CD4-positive, alpha-beta T cell treated with Interleukin-17A for 1 hour (primary cell): Measurements from ENCODE around the gene KIAA0753.

Experiments
- DNase-seq: peaks from one replicate; pipeline ENCODE4 v3.0.0-alpha.2; 2020

KIAA0753 gene

DNA sequence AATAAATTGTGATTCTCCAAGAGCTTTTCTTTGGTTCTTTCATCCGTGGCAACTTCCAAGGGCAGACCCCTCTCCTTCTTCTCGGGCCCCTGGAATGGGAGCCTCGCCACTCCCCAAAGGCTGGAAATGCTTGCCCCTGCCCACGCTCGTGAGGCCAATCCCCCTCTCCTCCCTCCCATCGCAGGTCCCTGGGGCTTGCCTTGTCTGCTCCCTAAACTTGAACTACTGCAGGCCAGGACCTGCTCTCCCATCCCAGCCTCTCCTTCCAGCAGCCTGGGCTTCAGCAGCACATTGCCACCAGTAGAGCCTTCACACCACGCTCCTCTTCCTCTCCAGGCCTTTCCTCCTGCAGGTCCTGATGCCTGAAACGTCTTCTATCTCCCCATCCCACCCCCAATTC, 95.2 kb downstream of the KIAA0753 start:
- no peak for DNase-seq

DNA sequence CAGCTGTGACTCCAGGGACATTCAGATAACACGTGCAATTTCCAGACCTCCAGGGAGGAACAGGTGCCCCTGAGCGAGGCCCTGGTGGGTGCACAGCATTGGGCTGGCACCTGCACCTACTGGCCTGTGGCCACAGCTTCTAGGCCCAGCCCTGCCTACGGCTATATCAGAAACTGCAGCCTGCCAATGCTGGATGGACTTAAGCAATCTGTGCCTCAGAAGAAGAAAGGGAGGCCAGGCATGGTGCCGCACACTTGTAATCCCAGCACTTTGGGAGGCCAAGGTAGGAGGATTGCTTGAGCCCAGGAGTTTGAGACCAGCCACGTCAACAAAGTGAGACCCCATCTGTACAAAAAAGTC, 96.5 kb downstream of the KIAA0753 start:
- no peak for DNase-seq

- no peak for DNase-seq
Measured at GRCh38 chr17:6543079-6544010, 97.2 kb downstream of the KIAA0753 start.

DNA sequence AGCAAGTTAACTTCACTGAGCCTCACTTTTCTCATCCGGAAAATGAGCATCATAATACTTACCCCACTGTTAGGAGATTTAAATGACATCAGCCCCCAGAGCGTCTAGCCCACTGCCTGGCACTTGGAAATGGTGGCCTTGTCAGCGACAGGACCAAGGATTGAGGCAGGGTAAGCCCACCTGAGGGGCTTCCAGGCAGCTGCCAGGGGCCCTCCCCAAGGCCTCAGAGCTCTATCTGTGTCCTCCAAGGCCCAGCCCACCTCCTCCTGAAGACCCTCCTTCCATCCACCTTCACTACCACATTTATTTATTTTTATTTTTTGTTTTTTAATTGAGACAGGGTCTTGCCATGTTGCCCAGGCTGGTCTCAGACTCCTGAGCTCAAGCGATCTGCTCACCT, 97.9 kb downstream of the KIAA0753 start:
- no peak for DNase-seq

DNA sequence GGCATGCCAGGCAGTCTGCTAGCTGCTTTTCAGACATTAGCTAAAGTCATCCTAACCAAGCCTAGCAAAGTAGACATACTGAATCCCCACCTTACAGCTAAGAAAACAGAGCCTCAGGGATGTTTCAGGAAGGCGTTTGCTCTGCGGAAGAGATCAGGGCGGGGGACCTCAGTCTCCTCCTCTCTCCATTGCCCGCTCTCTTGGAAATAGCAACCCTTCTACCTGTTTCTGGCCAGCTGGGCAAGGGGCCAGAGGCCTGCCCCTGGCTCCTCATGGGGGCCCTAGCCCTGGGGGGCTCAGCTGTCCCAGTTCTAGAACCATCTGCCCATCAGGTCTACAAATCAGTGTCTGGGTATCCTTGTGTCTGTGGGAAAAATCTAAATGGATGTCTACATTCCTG, 98.6 kb downstream of the KIAA0753 start:
- DNase-seq = no peak

GRCh38 chr17:6539871-6540270, 100.6 kb downstream of the KIAA0753 start:
- DNase-seq = no peak

- DNase-seq = no peak
Measured at GRCh38 chr17:6536566-6537065, 103.9 kb downstream of the KIAA0753 start.

DNA sequence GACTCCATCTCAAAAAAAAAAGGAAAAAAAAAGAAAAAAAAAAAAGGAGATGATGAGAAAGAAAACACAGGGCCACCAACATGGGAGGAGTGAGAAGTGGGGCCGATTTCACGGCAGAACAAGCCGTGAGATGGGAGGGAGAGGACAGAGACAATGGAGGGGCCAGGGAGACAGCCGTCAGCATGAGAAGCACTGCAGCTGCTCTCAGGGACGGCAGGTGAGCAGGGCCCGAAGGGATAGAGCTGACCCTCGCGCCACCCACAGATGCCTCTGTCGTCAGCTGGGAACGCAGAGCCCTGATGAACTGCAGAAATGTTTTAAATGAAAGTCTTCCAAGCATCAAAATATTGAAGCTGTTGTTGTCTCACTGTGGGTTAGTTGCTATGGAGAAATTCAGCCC, 104.5 kb downstream of the KIAA0753 start:
- DNase-seq = no peak

DNA sequence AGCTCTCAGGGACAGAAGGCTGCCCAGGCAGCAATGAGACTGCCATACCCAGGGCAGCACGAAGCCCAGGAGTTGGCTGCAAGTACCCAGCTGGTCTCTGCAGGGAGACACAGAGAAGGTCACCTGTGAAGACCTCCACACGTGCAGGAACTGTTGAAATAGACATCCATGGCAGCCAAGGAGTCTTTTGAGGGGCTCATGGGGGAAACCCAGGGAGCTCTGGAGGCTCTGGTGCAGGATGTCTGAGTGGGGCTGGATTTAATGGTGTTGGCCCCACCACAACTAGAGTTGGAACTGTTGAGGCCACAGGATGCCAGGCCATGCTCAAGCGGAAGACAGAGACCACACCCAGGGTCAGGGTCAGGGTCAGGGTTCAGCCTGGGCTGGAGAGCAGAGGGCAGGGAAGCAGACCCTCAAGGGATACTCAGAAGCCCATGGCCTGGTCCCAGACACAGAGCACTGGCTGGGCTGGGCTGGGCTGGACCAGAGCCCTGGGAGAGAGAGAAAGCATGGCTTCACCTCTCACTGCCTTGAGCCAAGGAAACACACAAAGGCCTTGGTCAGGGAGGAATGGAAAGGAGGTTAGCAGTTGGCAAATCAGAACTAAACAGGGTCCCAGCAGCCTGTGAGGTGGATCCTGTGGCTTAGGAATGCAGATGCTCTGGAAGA, 105.5 kb downstream of the KIAA0753 start:
- DNase-seq = no peak

GRCh38 chr17:6532441-6532885, 108.0 kb downstream of the KIAA0753 start:
- no peak for DNase-seq

GRCh38 chr17:6531575-6531974, 108.9 kb downstream of the KIAA0753 start:
- DNase-seq = no peak

DNA sequence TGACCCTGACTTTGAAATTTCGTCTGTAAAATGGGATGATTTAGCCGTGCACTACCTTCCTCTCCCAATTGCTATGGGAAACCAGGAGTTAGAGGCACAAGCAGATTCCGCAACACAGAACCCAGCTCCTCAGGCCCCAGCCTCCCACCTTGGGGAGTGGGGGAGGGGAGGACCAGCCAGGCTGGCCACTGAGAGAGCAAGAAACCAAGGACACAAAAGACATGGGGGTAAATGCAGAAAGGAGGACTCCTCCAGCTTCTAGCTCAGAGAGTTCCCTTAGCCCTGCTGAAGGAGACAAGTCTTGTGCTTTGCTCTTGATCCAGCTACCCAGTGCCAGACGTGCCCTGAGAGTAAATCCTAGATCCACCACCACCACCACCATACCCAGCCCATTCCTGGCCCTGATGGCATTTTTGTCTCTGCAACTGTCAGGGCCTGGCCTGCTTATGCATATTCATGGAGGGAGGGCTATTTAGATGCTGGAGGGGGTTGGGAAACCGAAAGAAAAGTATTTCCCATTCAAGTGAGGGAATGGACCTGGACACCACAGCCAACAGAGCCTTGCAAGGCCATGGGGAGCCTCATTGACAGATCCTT, 110.1 kb downstream of the KIAA0753 start:
- no peak for DNase-seq

- no peak for DNase-seq
Measured at GRCh38 chr17:6528557-6528956, 112.0 kb downstream of the KIAA0753 start.
